ENCODE results near the gene AP3M1. TPM values are rescaled to one million over a fixed set of nuclear protein-coding genes. Genes with fewer than 3 reads are reported as not detected.
A peak's percentile ranks its signal among the peaks of the same experiment; 100 is the strongest.

The AP3M1 gene
- total RNA-seq, 1 donor = 55.8 TPM

GRCh38 chr10:74104996-74105395 lies 45.6 kb downstream of the AP3M1 start:
- H3K4me3 ChIP-seq (ENCODE audit: low read depth, low read length) = no peak overlapping the region
- DNase-seq (ENCODE audit: low read depth) = no peak
- no peak for TF ChIP-seq CTCF (IDR thresholded peaks at IDR 0.05; ENCODE audit: insufficient read depth, low read length)

GRCh38 chr10:74104480-74104879 lies 46.1 kb downstream of the AP3M1 start:
- no peak overlapping the region for H3K4me3 ChIP-seq (ENCODE audit: low read depth, low read length)
- no peak for TF ChIP-seq CTCF (IDR thresholded peaks at IDR 0.05; ENCODE audit: insufficient read depth, low read length)
- no peak for DNase-seq (ENCODE audit: low read depth)

- H3K4me3 ChIP-seq (ENCODE audit: low read depth, low read length) = no peak overlapping the region
- DNase-seq (ENCODE audit: low read depth) = peak; percentile 44
- TF ChIP-seq CTCF (IDR thresholded peaks at IDR 0.05; ENCODE audit: insufficient read depth, low read length) = peak; percentile 58
Measured at GRCh38 chr10:74103560-74104258, 46.9 kb downstream of the AP3M1 start.

- DNase-seq (ENCODE audit: low read depth) = no peak
- no peak for TF ChIP-seq CTCF (IDR thresholded peaks at IDR 0.05; ENCODE audit: insufficient read depth, low read length)
- H3K4me3 ChIP-seq (ENCODE audit: low read depth, low read length) = no peak overlapping the region
Measured at GRCh38 chr10:74099836-74100235, 50.8 kb downstream of the AP3M1 start.

GRCh38 chr10:74099420-74099819 lies 51.2 kb downstream of the AP3M1 start:
- no peak overlapping the region for H3K4me3 ChIP-seq (ENCODE audit: low read depth, low read length)
- no peak for DNase-seq (ENCODE audit: low read depth)
- no peak for TF ChIP-seq CTCF (IDR thresholded peaks at IDR 0.05; ENCODE audit: insufficient read depth, low read length)

- DNase-seq (ENCODE audit: low read depth) = no peak
- H3K4me3 ChIP-seq (ENCODE audit: low read depth, low read length) = no peak overlapping the region
- TF ChIP-seq CTCF (IDR thresholded peaks at IDR 0.05; ENCODE audit: insufficient read depth, low read length) = no peak
Measured at GRCh38 chr10:74097776-74098175, 52.9 kb downstream of the AP3M1 start.

GRCh38 chr10:74096777-74097176 lies 53.9 kb downstream of the AP3M1 start:
- TF ChIP-seq CTCF (IDR thresholded peaks at IDR 0.05; ENCODE audit: insufficient read depth, low read length) = no peak
- no peak for DNase-seq (ENCODE audit: low read depth)
- H3K4me3 ChIP-seq (ENCODE audit: low read depth, low read length) = no peak overlapping the region
